Smooth muscle cell (in vitro differentiated cells): ENCODE data around the gene TPM4. TPM values are rescaled to one million over a fixed set of nuclear protein-coding genes. Genes with fewer than 3 reads are reported as not detected.

Experiments used
- DNase-seq: peaks from one replicate; lab custom pipeline; 2025; ENCODE audit not compliant: unreplicated experiment; lab: John Stamatoyannopoulos, UW
- H2AFZ ChIP-seq: fragments of 200-600 bp; sonication (generic); 2 replicates; pipeline ENCODE4 v1.6.0; 2016; ENCODE audit warnings: antibody characterized with exemption, low read depth, mild to moderate bottlenecking
- H3F3A ChIP-seq: fragments of 200-600 bp; sonication (generic); 2 replicates; pipeline ENCODE4 v1.6.0; 2017; ENCODE audit warnings: antibody characterized with exemption, low read depth
- H3K27ac ChIP-seq: fragments of 200-600 bp; sonication (generic); 2 replicates; pipeline ENCODE4 v1.5.1; 2016; ENCODE audit warnings: low read depth, mild to moderate bottlenecking
- H3K27me3 ChIP-seq: fragments of 200-600 bp; sonication (generic); 2 replicates; pipeline ENCODE4 v1.6.1; 2016; ENCODE audit warnings: low read depth, mild to moderate bottlenecking
- H3K36me3 ChIP-seq: fragments of 200-600 bp; sonication (generic); 2 replicates; pipeline ENCODE4 v1.5.1; 2016; ENCODE audit warnings: low read depth
- H3K4me1 ChIP-seq: fragments of 200-600 bp; sonication (generic); 2 replicates; pipeline ENCODE4 v1.5.1; 2016; ENCODE audit warnings: low read depth
- H3K4me2 ChIP-seq: fragments of 200-600 bp; sonication (generic); 2 replicates; pipeline ENCODE4 v1.6.0; 2016; ENCODE audit warnings: mild to moderate bottlenecking
- H3K4me3 ChIP-seq: fragments of 200-600 bp; sonication (generic); 2 replicates; pipeline ENCODE4 v1.5.1; 2016; ENCODE audit warnings: mild to moderate bottlenecking
- H3K79me2 ChIP-seq: fragments of 200-600 bp; sonication (generic); 2 replicates; pipeline ENCODE4 v1.6.0; 2016; ENCODE audit warnings: low read depth, mild to moderate bottlenecking
- H3K9ac ChIP-seq: fragments of 200-600 bp; sonication (generic); 2 replicates; pipeline ENCODE4 v1.6.0; 2016; ENCODE audit warnings: low read depth
- H3K9me3 ChIP-seq: fragments of 200-600 bp; sonication (generic); replicated peaks from 2 replicates; pipeline ENCODE4 v1.5.1; 2016; ENCODE audit warnings: low read depth
- H4K20me1 ChIP-seq: fragments of 200-600 bp; sonication (generic); 2 replicates; pipeline ENCODE4 v1.6.0; 2016; ENCODE audit warnings: low read depth
- CTCF ChIP-seq: fragments of 200-600 bp; sonication (generic); IDR thresholded peaks from 2 replicates; pipeline ENCODE4 v1.5.1; 2017; ENCODE audit warnings: borderline replicate concordance, mild to moderate bottlenecking, antibody characterized with exemption; ENCODE audit not compliant: insufficient read depth, poor library complexity, severe bottlenecking
- WGBS: methylation state at CpG from one replicate; pipeline ENCODE4 v1.1.7; 2016; ENCODE audit warnings: low lambda C conversion rate; 5-methylcytosine and 5-hydroxymethylcytosine counted together
- polyA plus RNA-seq: library from polyadenylated mRNA; unstranded; fragments of >200 nt; fragmentation: Nextera tagmentation; extraction: Ambion mirVana; gene quantifications from 2 replicates; pipeline ENCODE4 v1.2.1, GENCODE V29; 2016
- total RNA-seq: library from RNA; depleted of rRNA; stranded (reverse); fragments of >200 nt; gene quantifications from 2 replicates; pipeline ENCODE4 v1.2.3, GENCODE V29; 2014

TPM4 gene
- total and polyA plus RNA-seq, 2 experiments from 2014 or later = 1,070 to 1,074 TPM

- H3K4me2 ChIP-seq = no peak overlapping the region
- H3K4me1 ChIP-seq = no peaks in the 10 kb centered on the region
- no peak for DNase-seq
- no peak overlapping the region for H3K9ac ChIP-seq
- H2AFZ ChIP-seq = no peak overlapping the region
- H3K27me3 ChIP-seq = no peaks in the 10 kb centered on the region
- no peak overlapping the region for H3K4me3 ChIP-seq
- no peaks in the 10 kb centered on the region for H3K79me2 ChIP-seq
- WGBS = 76% methylated on average over 10 of the region's 10 CpGs
- H3F3A ChIP-seq = no peaks in the 10 kb centered on the region
- no peaks in the 10 kb centered on the region for H3K36me3 ChIP-seq
- H3K9me3 ChIP-seq = no peaks in the 10 kb centered on the region
- TF ChIP-seq CTCF = no peak
- no peaks in the 10 kb centered on the region for H4K20me1 ChIP-seq
- H3K27ac ChIP-seq = no peak overlapping the region
Measured at GRCh38 chr19:16036397-16036925, 39.8 kb upstream of the TPM4 start.

GRCh38 chr19:16036941-16037340 is 39.4 kb upstream of the TPM4 start:
- Histone ChIP-seq H3F3A (no peaks in the 10 kb centered on the region), H3K4me1 (no peaks in the 10 kb centered on the region), H3K79me2 (no peaks in the 10 kb centered on the region), H3K4me2 (no peak overlapping the region), H3K4me3 (no peak overlapping the region), H3K9ac (no peak overlapping the region), H3K27me3 (no peaks in the 10 kb centered on the region), H3K27ac (no peak overlapping the region), H3K9me3 (no peaks in the 10 kb centered on the region), H4K20me1 (no peaks in the 10 kb centered on the region), H2AFZ (no peak overlapping the region), H3K36me3 (no peaks in the 10 kb centered on the region)
- DNase-seq = no peak
- TF ChIP-seq CTCF = no peak
- 82% methylated on average over 11 of the region's 11 CpGs for WGBS

DNA sequence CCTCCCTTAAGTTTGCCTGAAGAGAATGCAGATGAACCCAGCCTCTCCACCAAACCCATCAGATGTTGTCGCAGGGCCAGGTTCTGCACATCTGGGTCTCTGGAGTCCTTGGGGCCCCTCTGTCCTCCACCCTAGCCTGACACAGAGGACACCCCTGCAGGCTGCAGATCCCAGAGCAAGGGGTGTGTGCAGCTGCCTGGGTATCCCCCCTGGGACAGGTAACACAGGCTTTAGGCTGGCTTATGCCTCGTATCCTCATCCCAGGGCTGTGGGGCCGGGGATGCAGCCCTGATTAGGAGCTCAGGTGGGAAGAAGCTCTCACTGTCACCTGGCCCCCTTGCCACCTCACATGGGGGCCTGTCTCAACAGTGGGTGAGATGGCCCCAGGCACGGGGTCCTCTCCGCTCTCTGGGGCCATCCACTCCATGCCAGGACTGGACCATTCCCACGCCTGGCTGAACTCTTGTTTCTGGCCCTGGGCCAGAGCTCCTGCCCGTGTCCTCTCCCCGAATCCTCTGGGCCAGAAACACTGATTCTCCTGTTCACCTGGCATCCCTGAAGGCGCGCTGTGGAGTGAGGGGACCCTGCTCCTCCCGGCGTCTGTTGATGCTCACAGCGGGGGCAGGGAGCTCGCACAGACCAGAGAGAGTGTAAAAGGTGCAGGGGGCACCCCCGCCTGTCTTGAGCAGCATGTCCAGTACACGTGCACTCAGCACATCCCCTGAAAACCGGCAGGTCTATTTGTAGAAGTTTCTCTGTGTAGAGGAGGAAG is 38.7 kb upstream of the TPM4 start:
- Histone ChIP-seq H3K4me1 (no peaks in the 10 kb centered on the region), H3K36me3 (no peaks in the 10 kb centered on the region), H3K4me3 (no peak overlapping the region), H3K27me3 (no peaks in the 10 kb centered on the region), H2AFZ (no peak overlapping the region), H3F3A (no peaks in the 10 kb centered on the region), H4K20me1 (no peaks in the 10 kb centered on the region), H3K9ac (no peak overlapping the region), H3K27ac (no peak overlapping the region), H3K4me2 (no peak overlapping the region), H3K79me2 (no peaks in the 10 kb centered on the region), H3K9me3 (no peaks in the 10 kb centered on the region)
- WGBS = 88% methylated on average over 17 of the region's 17 CpGs
- no peak for DNase-seq
- no peak for TF ChIP-seq CTCF

DNA sequence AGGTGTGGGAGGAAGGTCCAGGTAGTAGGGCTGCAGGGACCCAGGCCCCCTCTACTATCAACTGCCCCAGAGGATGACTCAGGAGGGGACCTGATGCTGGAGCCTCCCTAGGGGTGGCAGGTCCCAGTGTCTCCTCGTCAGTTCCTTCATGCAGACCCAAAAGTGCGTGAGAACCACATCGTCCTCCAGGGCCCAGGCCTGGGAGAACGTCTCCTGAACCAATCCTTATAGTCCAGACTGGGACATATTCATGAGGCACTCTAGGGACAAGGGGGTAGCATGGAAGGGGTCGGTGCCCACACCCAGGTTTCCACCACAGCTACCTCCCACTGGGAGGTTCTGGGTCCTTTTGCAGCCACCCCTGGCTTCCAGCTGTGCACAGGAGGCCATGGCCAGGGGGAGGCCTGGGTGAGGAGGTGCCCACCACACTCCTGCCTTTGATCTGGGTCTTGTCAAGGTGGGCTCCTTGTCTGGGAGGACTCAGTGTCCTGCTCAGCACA is 38.0 kb upstream of the TPM4 start:
- TF ChIP-seq CTCF = no peak
- DNase-seq = no peak
- no peak overlapping the region for H3K4me2 ChIP-seq
- H4K20me1 ChIP-seq = no peaks in the 10 kb centered on the region
- H3K9ac ChIP-seq = no peak overlapping the region
- WGBS = 77% methylated on average over 5 of the region's 5 CpGs
- H3K4me1 ChIP-seq = no peaks in the 10 kb centered on the region
- H3K9me3 ChIP-seq = no peaks in the 10 kb centered on the region
- no peaks in the 10 kb centered on the region for H3F3A ChIP-seq
- H3K27me3 ChIP-seq = no peaks in the 10 kb centered on the region
- no peak overlapping the region for H2AFZ ChIP-seq
- H3K79me2 ChIP-seq = no peaks in the 10 kb centered on the region
- no peak overlapping the region for H3K27ac ChIP-seq
- H3K4me3 ChIP-seq = no peak overlapping the region
- H3K36me3 ChIP-seq = no peaks in the 10 kb centered on the region
